ENCODE measurements around the gene SLC38A6.
"Not testable (repeated sequence)": the region's sequence is repeated elsewhere in the genome, so short reads cannot be mapped to it uniquely, and the experiment has no call there.

Gene SLC38A6

DNA sequence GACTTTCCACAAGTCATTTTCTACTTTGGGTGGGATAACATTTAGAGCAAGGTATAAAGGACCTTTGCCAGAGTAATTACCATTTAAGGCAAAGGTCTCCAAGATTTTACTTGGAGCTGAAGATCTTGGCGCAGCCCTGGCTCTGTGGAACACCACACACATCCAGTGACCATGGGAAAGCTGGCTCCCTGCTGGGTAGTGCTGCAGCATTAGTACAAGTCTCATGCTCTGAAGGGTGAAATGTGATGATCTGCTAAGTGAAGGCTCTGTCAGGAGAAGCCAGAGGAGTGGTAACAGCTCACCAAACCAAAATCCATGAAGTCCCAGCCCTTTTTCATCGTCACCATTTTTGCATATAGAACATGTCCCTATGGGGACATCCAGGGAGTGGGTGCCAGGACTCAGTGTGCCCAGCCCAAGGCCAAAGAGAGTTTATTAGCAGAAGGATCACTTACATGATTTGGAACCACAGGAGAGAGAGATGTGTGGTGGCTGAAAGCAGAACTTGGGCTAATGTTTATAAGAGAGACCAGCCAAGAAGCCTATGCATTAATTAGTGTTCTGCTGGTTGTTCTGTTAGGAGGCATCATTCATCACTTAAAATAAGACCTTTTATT, 110.7 kb downstream of the SLC38A6 start:
- Histone ChIP-seq H3K79me2 (ENCODE audit: insufficient read depth, low read length) (no peaks in the 10 kb centered on the region), H3K9me3 (ENCODE audit: insufficient read depth, low read depth, low read length) (no peaks in the 10 kb centered on the region), H2AFZ (ENCODE audit: low read length) (no peak overlapping the region), H4K20me1 (ENCODE audit: insufficient read depth, low read length, poor library complexity, severe bottlenecking) (no peaks in the 10 kb centered on the region), H3K4me2 (ENCODE audit: low read depth, low read length, poor library complexity, severe bottlenecking) (no peak overlapping the region), H3K4me1 (ENCODE audit: insufficient read depth, low read length, poor library complexity, severe bottlenecking) (no peaks in the 10 kb centered on the region), H3K4me3 (ENCODE audit: low read length, poor library complexity, severe bottlenecking) (no peak overlapping the region), H3F3A (ENCODE audit: low read depth) (no peaks in the 10 kb centered on the region), H3K36me3 (ENCODE audit: insufficient read depth, low read length) (no peaks in the 10 kb centered on the region), H3K9ac (ENCODE audit: low read depth, low read length, poor library complexity, severe bottlenecking) (no peak overlapping the region), H3K9me2 (replicated peaks; ENCODE audit: low read depth, low read length) (no peaks in the 10 kb centered on the region), H3K27me3 (ENCODE audit: insufficient read depth, low read length, poor library complexity, severe bottlenecking) (no peaks in the 10 kb centered on the region)
- no peak for TF ChIP-seq EZH2phosphoT487 (IDR thresholded peaks at IDR 0.05; ENCODE audit: borderline replicate concordance)
- TF ChIP-seq, protein P1, sequence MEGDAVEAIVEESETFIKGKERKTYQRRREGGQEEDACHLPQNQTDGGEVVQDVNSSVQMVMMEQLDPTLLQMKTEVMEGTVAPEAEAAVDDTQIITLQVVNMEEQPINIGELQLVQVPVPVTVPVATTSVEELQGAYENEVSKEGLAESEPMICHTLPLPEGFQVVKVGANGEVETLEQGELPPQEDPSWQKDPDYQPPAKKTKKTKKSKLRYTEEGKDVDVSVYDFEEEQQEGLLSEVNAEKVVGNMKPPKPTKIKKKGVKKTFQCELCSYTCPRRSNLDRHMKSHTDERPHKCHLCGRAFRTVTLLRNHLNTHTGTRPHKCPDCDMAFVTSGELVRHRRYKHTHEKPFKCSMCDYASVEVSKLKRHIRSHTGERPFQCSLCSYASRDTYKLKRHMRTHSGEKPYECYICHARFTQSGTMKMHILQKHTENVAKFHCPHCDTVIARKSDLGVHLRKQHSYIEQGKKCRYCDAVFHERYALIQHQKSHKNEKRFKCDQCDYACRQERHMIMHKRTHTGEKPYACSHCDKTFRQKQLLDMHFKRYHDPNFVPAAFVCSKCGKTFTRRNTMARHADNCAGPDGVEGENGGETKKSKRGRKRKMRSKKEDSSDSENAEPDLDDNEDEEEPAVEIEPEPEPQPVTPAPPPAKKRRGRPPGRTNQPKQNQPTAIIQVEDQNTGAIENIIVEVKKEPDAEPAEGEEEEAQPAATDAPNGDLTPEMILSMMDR (conservative IDR thresholded peaks at IDR 0.05; ENCODE audit: low read length): no peak

DNA sequence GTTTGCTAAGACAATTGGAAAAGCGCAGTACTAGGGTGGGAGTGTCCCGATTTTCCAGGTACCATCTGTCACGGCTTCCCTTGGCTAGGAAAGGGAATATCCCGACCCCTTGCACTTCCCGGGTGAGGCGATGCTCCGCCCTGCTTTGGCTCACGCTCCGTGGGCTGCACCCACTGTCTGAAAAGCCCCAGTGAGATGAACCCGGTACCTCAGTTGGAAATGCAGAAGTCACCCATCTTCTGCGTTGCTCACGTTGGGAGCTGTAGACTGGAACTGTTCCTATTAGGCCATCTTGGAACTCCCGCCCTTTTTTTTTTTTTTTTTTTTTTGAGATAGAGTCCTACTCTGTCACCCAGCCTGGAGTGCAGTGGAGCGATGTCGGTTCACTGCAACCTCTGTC, 117.1 kb downstream of the SLC38A6 start:
- H3K27me3 ChIP-seq (ENCODE audit: insufficient read depth, low read length, poor library complexity, severe bottlenecking); H3F3A ChIP-seq (ENCODE audit: low read depth); H3K4me2 ChIP-seq (ENCODE audit: low read depth, low read length, poor library complexity, severe bottlenecking); H3K9ac ChIP-seq (ENCODE audit: low read depth, low read length, poor library complexity, severe bottlenecking); H4K20me1 ChIP-seq (ENCODE audit: insufficient read depth, low read length, poor library complexity, severe bottlenecking); H3K79me2 ChIP-seq (ENCODE audit: insufficient read depth, low read length); H2AFZ ChIP-seq (ENCODE audit: low read length); H3K4me3 ChIP-seq (ENCODE audit: low read length, poor library complexity, severe bottlenecking); H3K9me2 ChIP-seq (replicated peaks; ENCODE audit: low read depth, low read length); H3K36me3 ChIP-seq (ENCODE audit: insufficient read depth, low read length); H3K4me1 ChIP-seq (ENCODE audit: insufficient read depth, low read length, poor library complexity, severe bottlenecking); H3K9me3 ChIP-seq (ENCODE audit: insufficient read depth, low read depth, low read length): not testable (repeated sequence)

- Histone ChIP-seq H3K4me3 (ENCODE audit: low read length, poor library complexity, severe bottlenecking) (no peak overlapping the region), H3K4me1 (ENCODE audit: insufficient read depth, low read length, poor library complexity, severe bottlenecking) (peaks cover under 1% of the 10 kb centered on the region), H3K9ac (ENCODE audit: low read depth, low read length, poor library complexity, severe bottlenecking) (no peak overlapping the region), H4K20me1 (ENCODE audit: insufficient read depth, low read length, poor library complexity, severe bottlenecking) (no peaks in the 10 kb centered on the region), H3K9me2 (replicated peaks; ENCODE audit: low read depth, low read length) (0 out of 2 replicates have a peak, but pooled peaks cover 3% of the 10 kb centered on the region), H2AFZ (ENCODE audit: low read length) (no peak overlapping the region), H3K4me2 (ENCODE audit: low read depth, low read length, poor library complexity, severe bottlenecking) (no peak overlapping the region), H3K9me3 (ENCODE audit: insufficient read depth, low read depth, low read length) (no peaks in the 10 kb centered on the region), H3K27me3 (ENCODE audit: insufficient read depth, low read length, poor library complexity, severe bottlenecking) (no peaks in the 10 kb centered on the region), H3K79me2 (ENCODE audit: insufficient read depth, low read length) (no peaks in the 10 kb centered on the region), H3F3A (ENCODE audit: low read depth) (no peaks in the 10 kb centered on the region), H3K36me3 (ENCODE audit: insufficient read depth, low read length) (no peaks in the 10 kb centered on the region)
- TF ChIP-seq EZH2phosphoT487 (IDR thresholded peaks at IDR 0.05; ENCODE audit: borderline replicate concordance): no peak
- TF ChIP-seq, protein P1 (conservative IDR thresholded peaks at IDR 0.05; ENCODE audit: low read length): no peak
These were observed 117.7 kb downstream of the SLC38A6 start for GRCh38 chr14:61098721-61099120.

- TF ChIP-seq, protein P1 (conservative IDR thresholded peaks at IDR 0.05; ENCODE audit: low read length): no peak
- TF ChIP-seq EZH2phosphoT487 (IDR thresholded peaks at IDR 0.05; ENCODE audit: borderline replicate concordance): no peak
- H3K9me3 ChIP-seq (ENCODE audit: insufficient read depth, low read depth, low read length): no peaks in the 10 kb centered on the region
- no peak overlapping the region for H3K9ac ChIP-seq (ENCODE audit: low read depth, low read length, poor library complexity, severe bottlenecking)
- H3F3A ChIP-seq (ENCODE audit: low read depth): no peaks in the 10 kb centered on the region
- no peaks in the 10 kb centered on the region for H4K20me1 ChIP-seq (ENCODE audit: insufficient read depth, low read length, poor library complexity, severe bottlenecking)
- 0 out of 2 replicates have a peak, but pooled peaks cover 3% of the 10 kb centered on the region for H3K9me2 ChIP-seq (replicated peaks; ENCODE audit: low read depth, low read length)
- H3K36me3 ChIP-seq (ENCODE audit: insufficient read depth, low read length): no peaks in the 10 kb centered on the region
- no peak overlapping the region for H3K4me2 ChIP-seq (ENCODE audit: low read depth, low read length, poor library complexity, severe bottlenecking)
- no peaks in the 10 kb centered on the region for H3K27me3 ChIP-seq (ENCODE audit: insufficient read depth, low read length, poor library complexity, severe bottlenecking)
- no peak overlapping the region for H3K4me3 ChIP-seq (ENCODE audit: low read length, poor library complexity, severe bottlenecking)
- H3K79me2 ChIP-seq (ENCODE audit: insufficient read depth, low read length): no peaks in the 10 kb centered on the region
- H2AFZ ChIP-seq (ENCODE audit: low read length): no peak overlapping the region
- H3K4me1 ChIP-seq (ENCODE audit: insufficient read depth, low read length, poor library complexity, severe bottlenecking): peaks cover 7% of the 10 kb centered on the region
These were observed 118.3 kb downstream of the SLC38A6 start for GRCh38 chr14:61099216-61099835.

All from Loucy (cell line).